Chondrocyte (in vitro differentiated cells): Measurements from ENCODE around the gene SLC5A9. TPM values are rescaled to one million over a fixed set of nuclear protein-coding genes. Genes with fewer than 3 reads are reported as not detected.
"Not testable (repeated sequence)": the region's sequence is repeated elsewhere in the genome, so short reads cannot be mapped to it uniquely, and the experiment has no call there.

Source experiments
- DNase-seq: peaks from one replicate; pipeline ENCODE4 v3.0.0; 2021; ENCODE audit warnings: mixed read lengths, low spot score
- H3K27ac Mint-ChIP-seq: one replicate; pipeline ENCODE4 v1.8.0; 2021; ENCODE audit warnings: mild to moderate bottlenecking, moderate library complexity, mixed read lengths; ENCODE audit not compliant: unreplicated experiment
- H3K27me3 Mint-ChIP-seq: 2 replicates; pipeline ENCODE4 v1.8.0; 2021; ENCODE audit warnings: low read depth, mixed read lengths
- H3K36me3 Mint-ChIP-seq: 2 replicates; pipeline ENCODE4 v1.8.0; 2021; ENCODE audit warnings: low read depth, mixed read lengths
- H3K4me1 Mint-ChIP-seq: 2 replicates; pipeline ENCODE4 v1.8.0; 2021; ENCODE audit warnings: low read depth, mild to moderate bottlenecking, mixed read lengths
- H3K4me3 Mint-ChIP-seq: one replicate; pipeline ENCODE4 v1.8.0; 2021; ENCODE audit warnings: mild to moderate bottlenecking, moderate library complexity, mixed read lengths; ENCODE audit not compliant: unreplicated experiment
- H3K9me3 Mint-ChIP-seq: 2 replicates; pipeline ENCODE4 v1.8.0; 2021; ENCODE audit warnings: low read depth, mixed read lengths
- CTCF ChIP-seq: fragments of 200-600 bp; sonication (generic); IDR thresholded peaks from 2 replicates; pipeline ENCODE4 v1.5.0; 2021; ENCODE audit warnings: antibody characterized with exemption, mild to moderate bottlenecking, moderate library complexity
- total RNA-seq: library from RNA; stranded (reverse); gene quantifications from 3 replicates; pipeline ENCODE4 v1.2.1, GENCODE V29; 2021

The SLC5A9 gene
- total RNA-seq, 1 donor from 2014 or later, result not detected

- no peak overlapping the region for H3K27ac Mint-ChIP-seq
- no peaks in the 10 kb centered on the region for H3K36me3 Mint-ChIP-seq
- H3K27me3 Mint-ChIP-seq, result no peaks in the 10 kb centered on the region
- no peak for TF ChIP-seq CTCF
- H3K4me1 Mint-ChIP-seq, result no peaks in the 10 kb centered on the region
- no peak overlapping the region for H3K4me3 Mint-ChIP-seq
- H3K9me3 Mint-ChIP-seq, result peaks cover 3% of the 10 kb centered on the region
- DNase-seq, result no peak
Measured at GRCh38 chr1:48291421-48291820, 68.9 kb downstream of the SLC5A9 start.

GRCh38 chr1:48292706-48293105 lies 70.2 kb downstream of the SLC5A9 start:
- H3K27me3 Mint-ChIP-seq, result no peaks in the 10 kb centered on the region
- H3K4me1 Mint-ChIP-seq, result no peaks in the 10 kb centered on the region
- DNase-seq, result no peak
- TF ChIP-seq CTCF, result no peak
- H3K27ac Mint-ChIP-seq, result no peak overlapping the region
- peaks cover 3% of the 10 kb centered on the region for H3K9me3 Mint-ChIP-seq
- no peaks in the 10 kb centered on the region for H3K36me3 Mint-ChIP-seq
- H3K4me3 Mint-ChIP-seq, result no peak overlapping the region

- H3K9me3 Mint-ChIP-seq, DNase-seq, H3K27ac Mint-ChIP-seq, H3K36me3 Mint-ChIP-seq, H3K27me3 Mint-ChIP-seq, H3K4me1 Mint-ChIP-seq, H3K4me3 Mint-ChIP-seq: not testable (repeated sequence)
Measured at GRCh38 chr1:48294094-48294493, 71.6 kb downstream of the SLC5A9 start.

- no peak overlapping the region for H3K4me3 Mint-ChIP-seq
- H3K36me3 Mint-ChIP-seq, result no peaks in the 10 kb centered on the region
- TF ChIP-seq CTCF, result no peak
Measured at GRCh38 chr1:48294656-48295055, 72.1 kb downstream of the SLC5A9 start.

More at GRCh38 chr1:48294656-48295055, 72.1 kb downstream of the SLC5A9 start:
- Mint-ChIP-seq H3K27me3 (no peaks in the 10 kb centered on the region), H3K9me3 (no peaks in the 10 kb centered on the region), H3K27ac (no peak overlapping the region), H3K4me1 (no peaks in the 10 kb centered on the region)
- DNase-seq, result no peak

Other genes with a start within 250 kb of the SLC5A9 start
- 0.44 to 0.90 TPM (median 0.68 TPM) in 3 replicates for gene TRABD2B, start 225.3 kb upstream of the SLC5A9 start, total RNA-seq
- 3.1 to 7.3 TPM (median 3.8 TPM) in 3 replicates for gene SPATA6, start 249.5 kb downstream of the SLC5A9 start, total RNA-seq